Measurements from ENCODE around the gene CLDN25. TPM values are rescaled to one million over a fixed set of nuclear protein-coding genes. Genes with fewer than 3 reads are reported as not detected.
A peak's percentile ranks its signal among the peaks of the same experiment; 100 is the strongest.

CLDN25 gene
- polyA plus RNA-seq, 1 donor from 2014 or later: not detected

DNA sequence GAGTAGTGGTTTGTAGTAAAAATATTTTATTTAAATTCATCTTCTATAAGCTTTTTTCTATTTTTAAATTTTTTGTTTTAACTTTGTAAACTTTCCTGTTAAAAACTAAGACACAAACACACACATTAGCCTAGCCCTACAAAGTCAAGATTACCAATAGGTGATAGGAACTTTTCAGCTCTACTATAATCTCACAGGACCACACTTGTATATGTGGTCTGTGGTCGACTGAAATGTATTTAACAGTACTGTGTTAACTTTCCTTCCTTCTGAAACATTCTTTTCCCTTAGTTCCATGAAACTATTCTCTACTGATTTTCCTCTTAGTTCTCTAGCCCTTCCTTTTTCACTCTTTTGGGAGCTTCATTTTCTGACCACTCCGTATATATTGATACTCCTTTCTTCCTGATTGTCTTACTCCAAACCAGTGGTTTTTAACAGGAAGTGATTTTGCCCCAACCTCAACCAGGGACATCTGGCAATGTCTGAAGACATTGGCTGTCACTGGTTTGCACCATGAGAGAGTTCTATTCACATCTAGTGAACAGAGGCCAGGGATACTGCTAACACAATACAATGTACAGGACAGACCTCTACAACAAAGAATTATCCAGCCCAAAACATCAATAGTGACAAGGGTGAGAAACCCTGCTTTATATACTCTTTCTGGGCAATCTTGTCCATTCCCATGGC is 14.9 kb upstream of the CLDN25 start:
- no peak overlapping the region for H2AFZ ChIP-seq (ENCODE audit: low read depth, low read length)
- H4K20me1 ChIP-seq (ENCODE audit: insufficient read depth): no peaks in the 10 kb centered on the region
- no peaks in the 10 kb centered on the region for H3K36me3 ChIP-seq (ENCODE audit: insufficient read depth, low read length)
- H3K9ac ChIP-seq (ENCODE audit: low read length): no peak overlapping the region
- H3K9me2 ChIP-seq (ENCODE audit: insufficient read depth, low read length): no peaks in the 10 kb centered on the region
- H3K27me3 ChIP-seq (ENCODE audit: insufficient read depth, low read depth, low read length): no peaks in the 10 kb centered on the region
- H3K79me2 ChIP-seq (replicated peaks; ENCODE audit: insufficient read depth, low read length): no peaks in the 10 kb centered on the region
- H3K9me3 ChIP-seq (ENCODE audit: low read length): no peaks in the 10 kb centered on the region
- H3K4me3 ChIP-seq (ENCODE audit: low read length): no peak overlapping the region
- TF ChIP-seq POLR2AphosphoS5 (IDR thresholded peaks at IDR 0.05) (no peak), EZH2 (IDR thresholded peaks at IDR 0.05; ENCODE audit: borderline replicate concordance, insufficient read depth, low read length, poor library complexity, severe bottlenecking) (no peak), MXI1 (conservative IDR thresholded peaks at IDR 0.05; ENCODE audit: poor library complexity, severe bottlenecking) (no peak), TAF1 (IDR thresholded peaks at IDR 0.05; ENCODE audit: low read depth) (no peak), EP300 (conservative IDR thresholded peaks at IDR 0.05; ENCODE audit: poor library complexity, severe bottlenecking) (no peak), RAD21 (conservative IDR thresholded peaks at IDR 0.05) (no peak), SMC3 (conservative IDR thresholded peaks at IDR 0.05; ENCODE audit: poor library complexity) (no peak)
- TF ChIP-seq, protein P1, sequence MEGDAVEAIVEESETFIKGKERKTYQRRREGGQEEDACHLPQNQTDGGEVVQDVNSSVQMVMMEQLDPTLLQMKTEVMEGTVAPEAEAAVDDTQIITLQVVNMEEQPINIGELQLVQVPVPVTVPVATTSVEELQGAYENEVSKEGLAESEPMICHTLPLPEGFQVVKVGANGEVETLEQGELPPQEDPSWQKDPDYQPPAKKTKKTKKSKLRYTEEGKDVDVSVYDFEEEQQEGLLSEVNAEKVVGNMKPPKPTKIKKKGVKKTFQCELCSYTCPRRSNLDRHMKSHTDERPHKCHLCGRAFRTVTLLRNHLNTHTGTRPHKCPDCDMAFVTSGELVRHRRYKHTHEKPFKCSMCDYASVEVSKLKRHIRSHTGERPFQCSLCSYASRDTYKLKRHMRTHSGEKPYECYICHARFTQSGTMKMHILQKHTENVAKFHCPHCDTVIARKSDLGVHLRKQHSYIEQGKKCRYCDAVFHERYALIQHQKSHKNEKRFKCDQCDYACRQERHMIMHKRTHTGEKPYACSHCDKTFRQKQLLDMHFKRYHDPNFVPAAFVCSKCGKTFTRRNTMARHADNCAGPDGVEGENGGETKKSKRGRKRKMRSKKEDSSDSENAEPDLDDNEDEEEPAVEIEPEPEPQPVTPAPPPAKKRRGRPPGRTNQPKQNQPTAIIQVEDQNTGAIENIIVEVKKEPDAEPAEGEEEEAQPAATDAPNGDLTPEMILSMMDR (IDR thresholded peaks at IDR 0.05; ENCODE audit: poor library complexity, severe bottlenecking): no peak
- TF ChIP-seq, protein P2, sequence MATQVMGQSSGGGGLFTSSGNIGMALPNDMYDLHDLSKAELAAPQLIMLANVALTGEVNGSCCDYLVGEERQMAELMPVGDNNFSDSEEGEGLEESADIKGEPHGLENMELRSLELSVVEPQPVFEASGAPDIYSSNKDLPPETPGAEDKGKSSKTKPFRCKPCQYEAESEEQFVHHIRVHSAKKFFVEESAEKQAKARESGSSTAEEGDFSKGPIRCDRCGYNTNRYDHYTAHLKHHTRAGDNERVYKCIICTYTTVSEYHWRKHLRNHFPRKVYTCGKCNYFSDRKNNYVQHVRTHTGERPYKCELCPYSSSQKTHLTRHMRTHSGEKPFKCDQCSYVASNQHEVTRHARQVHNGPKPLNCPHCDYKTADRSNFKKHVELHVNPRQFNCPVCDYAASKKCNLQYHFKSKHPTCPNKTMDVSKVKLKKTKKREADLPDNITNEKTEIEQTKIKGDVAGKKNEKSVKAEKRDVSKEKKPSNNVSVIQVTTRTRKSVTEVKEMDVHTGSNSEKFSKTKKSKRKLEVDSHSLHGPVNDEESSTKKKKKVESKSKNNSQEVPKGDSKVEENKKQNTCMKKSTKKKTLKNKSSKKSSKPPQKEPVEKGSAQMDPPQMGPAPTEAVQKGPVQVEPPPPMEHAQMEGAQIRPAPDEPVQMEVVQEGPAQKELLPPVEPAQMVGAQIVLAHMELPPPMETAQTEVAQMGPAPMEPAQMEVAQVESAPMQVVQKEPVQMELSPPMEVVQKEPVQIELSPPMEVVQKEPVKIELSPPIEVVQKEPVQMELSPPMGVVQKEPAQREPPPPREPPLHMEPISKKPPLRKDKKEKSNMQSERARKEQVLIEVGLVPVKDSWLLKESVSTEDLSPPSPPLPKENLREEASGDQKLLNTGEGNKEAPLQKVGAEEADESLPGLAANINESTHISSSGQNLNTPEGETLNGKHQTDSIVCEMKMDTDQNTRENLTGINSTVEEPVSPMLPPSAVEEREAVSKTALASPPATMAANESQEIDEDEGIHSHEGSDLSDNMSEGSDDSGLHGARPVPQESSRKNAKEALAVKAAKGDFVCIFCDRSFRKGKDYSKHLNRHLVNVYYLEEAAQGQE (IDR thresholded peaks at IDR 0.05; ENCODE audit: borderline replicate concordance): no peak
- no peak overlapping the region for H3K27ac ChIP-seq (ENCODE audit: low read length)
- H3K4me2 ChIP-seq (ENCODE audit: low read length): no peak overlapping the region
- no peaks in the 10 kb centered on the region for H3F3A ChIP-seq (ENCODE audit: insufficient read depth, low read length, poor library complexity, severe bottlenecking)

DNA sequence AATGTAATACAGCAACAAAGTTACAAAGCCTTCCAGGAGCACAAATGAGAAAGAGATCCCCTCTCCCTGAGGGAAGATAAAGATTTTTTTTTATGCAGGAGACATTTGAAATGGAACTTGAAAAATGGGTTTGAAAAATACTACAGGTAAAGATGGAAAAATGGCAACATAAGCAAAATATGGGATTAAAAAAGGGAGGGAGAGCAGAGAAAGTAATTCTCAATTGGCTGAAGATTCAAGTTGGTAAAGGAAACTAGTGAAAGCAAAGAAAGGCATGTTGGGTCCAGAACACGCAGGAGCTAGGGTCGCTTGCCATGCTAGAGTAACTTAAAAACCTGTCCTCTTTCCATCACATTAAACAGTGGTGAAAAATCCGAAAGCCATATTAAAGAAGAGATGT is 7.6 kb upstream of the CLDN25 start:
- no peak overlapping the region for H3K27ac ChIP-seq (ENCODE audit: low read length)
- no peaks in the 10 kb centered on the region for H3K36me3 ChIP-seq (ENCODE audit: insufficient read depth, low read length)
- no peaks in the 10 kb centered on the region for H4K20me1 ChIP-seq (ENCODE audit: insufficient read depth)
- H3K27me3 ChIP-seq (ENCODE audit: insufficient read depth, low read depth, low read length): no peaks in the 10 kb centered on the region
- H3K9ac ChIP-seq (ENCODE audit: low read length): no peak overlapping the region
- H3K9me3 ChIP-seq (ENCODE audit: low read length): no peaks in the 10 kb centered on the region
- no peaks in the 10 kb centered on the region for H3K9me2 ChIP-seq (ENCODE audit: insufficient read depth, low read length)
- TF ChIP-seq POLR2AphosphoS5 (IDR thresholded peaks at IDR 0.05) (no peak), EZH2 (IDR thresholded peaks at IDR 0.05; ENCODE audit: borderline replicate concordance, insufficient read depth, low read length, poor library complexity, severe bottlenecking) (no peak), TAF1 (IDR thresholded peaks at IDR 0.05; ENCODE audit: low read depth) (no peak), SMC3 (conservative IDR thresholded peaks at IDR 0.05; ENCODE audit: poor library complexity) (no peak), RAD21 (conservative IDR thresholded peaks at IDR 0.05) (no peak)
- TF ChIP-seq, protein P2 (IDR thresholded peaks at IDR 0.05; ENCODE audit: borderline replicate concordance): no peak
- no peak overlapping the region for H3K4me2 ChIP-seq (ENCODE audit: low read length)
- no peaks in the 10 kb centered on the region for H3F3A ChIP-seq (ENCODE audit: insufficient read depth, low read length, poor library complexity, severe bottlenecking)
- H3K79me2 ChIP-seq (replicated peaks; ENCODE audit: insufficient read depth, low read length): peaks cover 17% of the 10 kb centered on the region
- H3K4me3 ChIP-seq (ENCODE audit: low read length): peak overlapping the region; percentile 69
- H2AFZ ChIP-seq (ENCODE audit: low read depth, low read length): no peak overlapping the region

All from neural cell (in vitro differentiated cells).